Activated naive CD4-positive, alpha-beta T cell treated with anti-CD3 and anti-CD28 coated beads, Interleukin-2, amount 50 U/mL, for 24 hours (primary cell): ENCODE measurements around the gene KLHL25.

Experiments used
- H3K27ac Mint-ChIP-seq: one replicate; pipeline ENCODE4 v1.8.0; 2021; ENCODE audit warnings: mild to moderate bottlenecking, mixed read lengths
- H3K27me3 Mint-ChIP-seq: one replicate; pipeline ENCODE4 v1.8.0; 2021; ENCODE audit warnings: mixed read lengths
- H3K36me3 Mint-ChIP-seq: one replicate; pipeline ENCODE4 v1.8.0; 2021; ENCODE audit warnings: mixed read lengths
- H3K4me1 Mint-ChIP-seq: one replicate; pipeline ENCODE4 v1.8.0; 2021; ENCODE audit warnings: mixed read lengths
- H3K4me3 Mint-ChIP-seq: one replicate; pipeline ENCODE4 v1.8.0; 2021; ENCODE audit warnings: mild to moderate bottlenecking, mixed read lengths
- H3K9me3 Mint-ChIP-seq: one replicate; pipeline ENCODE4 v1.8.0; 2021; ENCODE audit warnings: mixed read lengths

The KLHL25 gene

GRCh38 chr15:85733416-85733815 lies 61.3 kb downstream of the KLHL25 start:
- Mint-ChIP-seq H3K27me3 (no peaks in the 10 kb centered on the region), H3K9me3 (peaks cover 4% of the 10 kb centered on the region), H3K4me1 (peaks cover 28% of the 10 kb centered on the region), H3K36me3 (peaks cover 27% of the 10 kb centered on the region), H3K4me3 (no peak overlapping the region), H3K27ac (peak overlapping the region; percentile 72)

GRCh38 chr15:85730001-85730820 lies 64.5 kb downstream of the KLHL25 start:
- Mint-ChIP-seq H3K27ac (peak overlapping the region; percentile 53), H3K4me3 (no peak overlapping the region), H3K27me3 (no peaks in the 10 kb centered on the region), H3K4me1 (peaks cover 33% of the 10 kb centered on the region), H3K9me3 (peaks cover 4% of the 10 kb centered on the region), H3K36me3 (peaks cover 26% of the 10 kb centered on the region)

GRCh38 chr15:85727068-85727467 lies 67.7 kb downstream of the KLHL25 start:
- Mint-ChIP-seq H3K27me3 (no peaks in the 10 kb centered on the region), H3K4me1 (peaks cover 44% of the 10 kb centered on the region), H3K9me3 (no peaks in the 10 kb centered on the region), H3K36me3 (peaks cover 18% of the 10 kb centered on the region), H3K4me3 (no peak overlapping the region), H3K27ac (peak overlapping the region; percentile 82)

GRCh38 chr15:85726454-85726853 lies 68.3 kb downstream of the KLHL25 start:
- H3K4me3 Mint-ChIP-seq, result no peak overlapping the region
- H3K36me3 Mint-ChIP-seq, result peaks cover 16% of the 10 kb centered on the region
- H3K4me1 Mint-ChIP-seq, result peaks cover 47% of the 10 kb centered on the region
- peak overlapping the region; percentile 82 for H3K27ac Mint-ChIP-seq
- no peaks in the 10 kb centered on the region for H3K27me3 Mint-ChIP-seq
- H3K9me3 Mint-ChIP-seq, result no peaks in the 10 kb centered on the region

GRCh38 chr15:85725564-85725963 lies 69.2 kb downstream of the KLHL25 start:
- H3K4me3 Mint-ChIP-seq, result no peak overlapping the region
- peak overlapping the region; percentile 88 for H3K27ac Mint-ChIP-seq
- peaks cover 16% of the 10 kb centered on the region for H3K36me3 Mint-ChIP-seq
- H3K9me3 Mint-ChIP-seq, result no peaks in the 10 kb centered on the region
- H3K4me1 Mint-ChIP-seq, result peaks cover 51% of the 10 kb centered on the region
- no peaks in the 10 kb centered on the region for H3K27me3 Mint-ChIP-seq

- Mint-ChIP-seq H3K9me3 (no peaks in the 10 kb centered on the region), H3K4me3 (no peak overlapping the region), H3K27ac (peak overlapping the region; percentile 99), H3K36me3 (peaks cover 16% of the 10 kb centered on the region), H3K27me3 (no peaks in the 10 kb centered on the region), H3K4me1 (peaks cover 51% of the 10 kb centered on the region)
These were observed 69.7 kb downstream of the KLHL25 start for GRCh38 chr15:85725019-85725418.

GRCh38 chr15:85723960-85724945 lies 70.5 kb downstream of the KLHL25 start:
- Mint-ChIP-seq H3K4me3 (peak overlapping the region; percentile 73), H3K36me3 (peaks cover 16% of the 10 kb centered on the region), H3K27ac (peak overlapping the region; percentile 99), H3K4me1 (peaks cover 48% of the 10 kb centered on the region), H3K27me3 (no peaks in the 10 kb centered on the region), H3K9me3 (no peaks in the 10 kb centered on the region)

GRCh38 chr15:85722374-85723152 lies 72.2 kb downstream of the KLHL25 start:
- Mint-ChIP-seq H3K27ac (peak overlapping the region; percentile 87), H3K4me3 (peak overlapping the region; percentile 11), H3K9me3 (no peaks in the 10 kb centered on the region), H3K4me1 (peaks cover 56% of the 10 kb centered on the region), H3K36me3 (peaks cover 22% of the 10 kb centered on the region), H3K27me3 (no peaks in the 10 kb centered on the region)

- peaks cover 66% of the 10 kb centered on the region for H3K4me1 Mint-ChIP-seq
- no peak overlapping the region for H3K4me3 Mint-ChIP-seq
- no peaks in the 10 kb centered on the region for H3K27me3 Mint-ChIP-seq
- no peaks in the 10 kb centered on the region for H3K9me3 Mint-ChIP-seq
- H3K36me3 Mint-ChIP-seq, result peaks cover 24% of the 10 kb centered on the region
- peak overlapping the region; percentile 85 for H3K27ac Mint-ChIP-seq
These were observed 75.7 kb downstream of the KLHL25 start for GRCh38 chr15:85718981-85719380.

- Mint-ChIP-seq H3K27ac (peak overlapping the region; percentile 85), H3K4me3 (no peak overlapping the region), H3K36me3 (peaks cover 28% of the 10 kb centered on the region), H3K9me3 (no peaks in the 10 kb centered on the region), H3K27me3 (no peaks in the 10 kb centered on the region), H3K4me1 (peaks cover 64% of the 10 kb centered on the region)
These were observed 76.3 kb downstream of the KLHL25 start for GRCh38 chr15:85718271-85718971.

GRCh38 chr15:85717212-85717611 lies 77.5 kb downstream of the KLHL25 start:
- Mint-ChIP-seq H3K27me3 (no peaks in the 10 kb centered on the region), H3K36me3 (peaks cover 24% of the 10 kb centered on the region), H3K27ac (peak overlapping the region; percentile 89), H3K9me3 (no peaks in the 10 kb centered on the region), H3K4me3 (no peak overlapping the region), H3K4me1 (peaks cover 64% of the 10 kb centered on the region)

GRCh38 chr15:85716261-85716660 lies 78.5 kb downstream of the KLHL25 start:
- peaks cover 28% of the 10 kb centered on the region for H3K36me3 Mint-ChIP-seq
- no peak overlapping the region for H3K4me3 Mint-ChIP-seq
- peak overlapping the region; percentile 89 for H3K27ac Mint-ChIP-seq
- H3K27me3 Mint-ChIP-seq, result no peaks in the 10 kb centered on the region
- H3K4me1 Mint-ChIP-seq, result peaks cover 69% of the 10 kb centered on the region
- H3K9me3 Mint-ChIP-seq, result no peaks in the 10 kb centered on the region

- peaks cover 29% of the 10 kb centered on the region for H3K36me3 Mint-ChIP-seq
- no peaks in the 10 kb centered on the region for H3K27me3 Mint-ChIP-seq
- peaks cover 82% of the 10 kb centered on the region for H3K4me1 Mint-ChIP-seq
- H3K27ac Mint-ChIP-seq, result peak overlapping the region; percentile 93
- H3K9me3 Mint-ChIP-seq, result no peaks in the 10 kb centered on the region
- peak overlapping the region; percentile 67 for H3K4me3 Mint-ChIP-seq
These were observed 83.0 kb downstream of the KLHL25 start for GRCh38 chr15:85711580-85712192.

- Mint-ChIP-seq H3K36me3 (peaks cover 29% of the 10 kb centered on the region), H3K4me1 (peaks cover 87% of the 10 kb centered on the region), H3K4me3 (peak overlapping the region; percentile 69), H3K27me3 (no peaks in the 10 kb centered on the region), H3K9me3 (no peaks in the 10 kb centered on the region), H3K27ac (peak overlapping the region; percentile 93)
These were observed 84.3 kb downstream of the KLHL25 start for GRCh38 chr15:85710340-85710842.
